ENCODE results near the gene MCC.

MCC gene

DNA sequence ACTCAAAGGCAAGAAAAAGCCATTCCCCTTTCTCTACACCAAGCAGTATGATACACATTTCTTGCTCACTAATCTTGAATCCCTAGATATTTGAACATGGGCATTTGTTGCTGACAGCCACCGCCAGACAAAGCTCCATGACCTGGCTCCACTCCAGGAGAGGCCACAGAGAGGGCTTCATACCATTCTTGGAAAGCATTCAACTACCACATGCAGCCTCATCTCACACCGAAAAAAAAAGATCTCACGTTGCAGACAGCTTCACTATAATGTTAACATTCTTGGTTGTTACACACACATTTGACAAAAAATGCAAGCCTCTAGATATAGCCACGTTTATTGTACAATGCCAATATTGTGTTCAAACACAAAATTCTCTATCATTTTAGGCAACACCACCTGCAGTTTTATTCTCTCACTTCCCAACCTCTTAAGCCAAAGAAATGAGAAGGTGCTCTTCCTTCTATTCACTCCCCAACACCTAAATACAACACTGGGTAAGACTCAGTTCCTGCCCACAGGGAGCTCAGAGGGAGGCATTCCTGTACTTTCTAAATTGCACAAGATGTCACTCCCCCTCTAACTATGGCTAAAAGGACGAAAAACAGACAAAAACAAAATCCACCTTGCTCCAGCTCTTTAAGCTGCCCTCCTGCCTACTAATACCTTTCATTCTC is 275.9 kb downstream of the MCC start:
- H3K36me3 ChIP-seq (ENCODE audit: control insufficient read depth, insufficient read depth, low read length) = no peaks in the 10 kb centered on the region
- peaks cover 26% of the 10 kb centered on the region for H3K4me1 ChIP-seq (ENCODE audit: control insufficient read depth, insufficient read depth, low read length)
- no peaks in the 10 kb centered on the region for H3K9me3 ChIP-seq (ENCODE audit: control insufficient read depth, insufficient read depth, low read length)
- no peak overlapping the region for H3K9ac ChIP-seq (ENCODE audit: low read depth, low read length)
- no peaks in the 10 kb centered on the region for H3K27me3 ChIP-seq (ENCODE audit: control insufficient read depth, insufficient read depth, low read length)
- H3K4me3 ChIP-seq (ENCODE audit: low read depth, low read length) = no peak overlapping the region

DNA sequence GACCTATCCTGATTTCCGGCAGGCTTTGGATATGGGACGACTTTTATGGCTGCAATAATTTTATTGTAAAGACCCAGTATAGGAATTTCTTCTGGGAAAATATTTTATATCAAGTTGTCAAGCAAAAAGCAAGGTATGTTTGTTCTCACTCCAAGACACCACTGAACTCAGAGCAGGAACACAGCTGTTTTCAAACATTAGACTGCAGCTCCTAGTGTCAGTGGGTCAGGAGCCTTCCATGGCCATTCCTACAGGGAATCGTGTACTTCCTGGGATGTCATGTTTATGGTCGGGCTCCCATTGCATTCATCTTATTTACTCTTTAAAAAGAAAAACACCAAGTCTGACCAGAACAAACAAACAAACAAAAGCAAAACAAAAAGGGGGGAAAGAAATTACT is 278.8 kb downstream of the MCC start:
- H3K9me3 ChIP-seq (ENCODE audit: control insufficient read depth, insufficient read depth, low read length) = no peaks in the 10 kb centered on the region
- no peaks in the 10 kb centered on the region for H3K27me3 ChIP-seq (ENCODE audit: control insufficient read depth, insufficient read depth, low read length)
- peaks cover 23% of the 10 kb centered on the region for H3K4me1 ChIP-seq (ENCODE audit: control insufficient read depth, insufficient read depth, low read length)
- no peak overlapping the region for H3K9ac ChIP-seq (ENCODE audit: low read depth, low read length)
- H3K36me3 ChIP-seq (ENCODE audit: control insufficient read depth, insufficient read depth, low read length) = no peaks in the 10 kb centered on the region
- H3K4me3 ChIP-seq (ENCODE audit: low read depth, low read length) = no peak overlapping the region

DNA sequence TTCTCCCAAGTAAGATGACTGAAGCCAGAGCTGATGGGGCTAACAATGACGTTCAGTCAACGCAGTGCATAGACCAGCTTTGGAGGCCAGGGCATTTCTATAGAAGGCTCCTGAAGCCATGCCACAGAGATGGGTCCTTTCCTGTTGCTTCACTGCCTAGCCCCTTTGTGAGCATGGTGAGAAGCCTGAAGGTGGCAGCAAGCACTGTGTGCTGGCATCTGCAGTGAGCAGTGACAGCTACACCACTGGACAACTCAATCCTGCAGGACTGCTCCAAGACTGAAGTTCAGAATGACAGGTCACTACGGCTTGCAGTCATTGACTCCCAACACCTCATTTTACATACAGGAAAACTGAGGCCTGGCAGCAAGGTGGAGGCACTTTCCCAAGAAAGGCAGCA is 282.4 kb downstream of the MCC start:
- H3K9me3 ChIP-seq (ENCODE audit: control insufficient read depth, insufficient read depth, low read length) = no peaks in the 10 kb centered on the region

DNA sequence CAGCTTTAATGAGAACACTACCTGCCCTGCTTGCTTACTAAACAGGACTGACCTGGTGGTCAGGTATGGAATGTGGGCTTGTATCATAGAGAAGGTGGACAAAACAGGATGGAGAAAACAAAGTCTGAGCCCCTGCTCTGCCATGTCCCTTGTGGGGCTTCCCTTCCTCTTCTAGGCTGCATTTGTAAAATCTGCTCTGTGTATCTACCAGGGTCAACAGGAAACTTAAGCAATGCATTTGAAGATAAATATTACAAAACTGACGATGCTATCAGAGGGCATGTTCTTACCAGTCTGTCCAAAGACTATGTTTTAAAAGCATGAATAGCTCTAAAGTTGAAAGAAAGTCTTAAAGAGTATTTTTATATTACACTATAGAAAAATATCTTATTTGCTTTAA is 282.9 kb downstream of the MCC start:
- H3K36me3 ChIP-seq (ENCODE audit: control insufficient read depth, insufficient read depth, low read length) = no peaks in the 10 kb centered on the region
- H3K4me1 ChIP-seq (ENCODE audit: control insufficient read depth, insufficient read depth, low read length) = peaks cover 20% of the 10 kb centered on the region
- H3K9me3 ChIP-seq (ENCODE audit: control insufficient read depth, insufficient read depth, low read length) = no peaks in the 10 kb centered on the region
- no peaks in the 10 kb centered on the region for H3K27me3 ChIP-seq (ENCODE audit: control insufficient read depth, insufficient read depth, low read length)
- H3K4me3 ChIP-seq (ENCODE audit: low read depth, low read length) = no peak overlapping the region
- H3K9ac ChIP-seq (ENCODE audit: low read depth, low read length) = no peak overlapping the region

More for the DNA sequence above, 282.4 kb downstream of the MCC start:
- Histone ChIP-seq H3K4me3 (ENCODE audit: low read depth, low read length) (no peak overlapping the region), H3K4me1 (ENCODE audit: control insufficient read depth, insufficient read depth, low read length) (peaks cover 20% of the 10 kb centered on the region), H3K36me3 (ENCODE audit: control insufficient read depth, insufficient read depth, low read length) (no peaks in the 10 kb centered on the region), H3K27me3 (ENCODE audit: control insufficient read depth, insufficient read depth, low read length) (no peaks in the 10 kb centered on the region), H3K9ac (ENCODE audit: low read depth, low read length) (no peak overlapping the region)

DNA sequence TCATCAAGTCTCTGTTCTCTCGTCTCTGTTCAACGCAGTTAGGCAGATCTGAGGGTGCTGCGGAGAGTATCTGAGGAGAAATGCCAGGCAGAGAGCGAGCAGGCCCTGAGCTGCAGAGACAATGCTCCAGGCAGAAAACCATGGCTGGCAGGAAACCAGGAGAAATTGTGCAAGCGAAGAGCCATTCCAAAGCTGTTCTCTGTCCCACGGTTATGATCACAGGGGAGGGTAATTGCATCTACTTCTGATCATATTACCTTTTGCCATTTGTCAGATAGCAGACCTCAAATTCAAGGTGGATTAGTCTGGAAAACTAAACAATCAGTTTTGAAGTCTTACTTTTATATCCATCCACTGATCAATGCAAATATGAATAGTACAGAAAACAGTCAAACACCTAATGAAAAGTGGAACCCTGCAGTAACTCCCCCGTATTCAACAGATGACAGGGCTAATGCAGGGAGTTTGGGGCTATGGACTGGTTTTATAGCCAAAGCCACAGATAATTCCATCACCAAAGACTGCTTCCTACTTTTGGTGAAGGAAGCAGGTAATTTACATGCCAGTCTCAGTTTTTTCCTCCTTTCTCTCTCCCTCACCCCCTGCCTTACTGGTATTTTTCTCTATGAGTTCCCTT is 283.6 kb downstream of the MCC start:
- Histone ChIP-seq H3K36me3 (ENCODE audit: control insufficient read depth, insufficient read depth, low read length) (no peaks in the 10 kb centered on the region), H3K27me3 (ENCODE audit: control insufficient read depth, insufficient read depth, low read length) (no peaks in the 10 kb centered on the region), H3K9me3 (ENCODE audit: control insufficient read depth, insufficient read depth, low read length) (no peaks in the 10 kb centered on the region), H3K4me1 (ENCODE audit: control insufficient read depth, insufficient read depth, low read length) (peaks cover 24% of the 10 kb centered on the region), H3K4me3 (ENCODE audit: low read depth, low read length) (no peak overlapping the region), H3K9ac (ENCODE audit: low read depth, low read length) (no peak overlapping the region)

DNA sequence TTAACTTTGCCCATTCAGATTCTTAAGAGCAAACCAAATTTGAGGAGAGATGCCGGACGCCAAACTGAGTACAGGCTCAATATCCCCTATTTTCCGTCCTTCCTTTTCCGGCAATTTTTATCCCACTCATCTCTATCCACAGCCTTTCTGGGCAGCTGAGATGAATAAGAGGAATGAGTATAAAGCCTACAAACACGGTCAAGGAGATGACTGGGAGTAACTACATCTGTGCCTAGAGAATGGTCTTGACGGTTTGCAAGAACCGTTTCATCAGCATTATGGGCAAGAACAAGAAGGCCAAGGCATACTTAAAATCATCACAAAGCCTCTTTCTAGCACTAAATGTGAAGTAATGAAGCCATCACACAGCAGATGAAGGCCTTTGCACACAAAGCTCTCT is 284.3 kb downstream of the MCC start:
- Histone ChIP-seq H3K4me1 (ENCODE audit: control insufficient read depth, insufficient read depth, low read length) (peaks cover 29% of the 10 kb centered on the region), H3K27me3 (ENCODE audit: control insufficient read depth, insufficient read depth, low read length) (no peaks in the 10 kb centered on the region), H3K9ac (ENCODE audit: low read depth, low read length) (no peak overlapping the region), H3K36me3 (ENCODE audit: control insufficient read depth, insufficient read depth, low read length) (no peaks in the 10 kb centered on the region), H3K4me3 (ENCODE audit: low read depth, low read length) (no peak overlapping the region), H3K9me3 (ENCODE audit: control insufficient read depth, insufficient read depth, low read length) (no peaks in the 10 kb centered on the region)

DNA sequence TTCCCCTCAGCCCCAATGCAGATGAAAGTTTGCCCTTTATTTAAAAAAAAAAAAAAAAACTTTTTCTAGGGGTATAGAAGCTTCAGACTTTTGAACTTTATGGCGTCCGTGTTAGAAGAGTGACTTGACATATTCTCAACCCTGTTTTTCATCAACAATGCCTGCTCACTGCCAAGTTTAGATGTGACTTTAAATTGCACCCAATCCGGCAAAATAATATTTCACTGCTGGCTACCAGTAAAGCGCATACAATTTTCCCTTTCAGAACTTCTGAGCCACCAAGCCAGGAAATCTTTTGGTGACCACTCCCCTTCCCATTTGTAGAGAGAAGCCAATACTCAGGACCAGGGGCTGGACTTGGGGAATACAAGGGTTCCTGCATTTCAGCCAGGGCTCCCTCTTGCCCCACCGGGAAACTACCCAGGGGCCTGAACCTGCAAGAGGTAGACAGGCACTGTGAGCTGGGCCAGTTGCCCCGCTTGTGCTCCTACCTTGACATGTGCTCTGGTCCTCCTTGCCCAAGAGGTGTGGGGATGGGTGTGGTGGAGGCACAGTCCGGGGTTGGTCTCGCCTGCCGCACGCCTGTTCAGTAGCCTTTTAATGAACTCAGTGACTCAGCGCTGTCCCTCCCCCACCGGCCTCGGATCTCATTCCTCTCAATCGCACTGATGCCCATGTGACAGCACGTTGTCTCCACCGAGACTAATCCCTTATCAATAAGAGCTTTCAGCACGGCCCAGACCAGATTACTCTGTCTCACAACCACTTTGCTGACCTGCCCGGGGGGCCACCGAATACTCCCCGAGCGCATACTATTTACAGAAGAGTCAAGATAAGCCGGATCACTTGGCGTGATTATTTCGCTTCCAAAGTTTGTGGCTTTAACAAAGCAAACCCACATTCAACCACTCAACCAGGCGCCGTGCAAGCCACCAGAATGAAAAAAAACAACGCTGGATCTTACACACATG is 285.2 kb downstream of the MCC start:
- H3K4me1 ChIP-seq (ENCODE audit: control insufficient read depth, insufficient read depth, low read length) = peaks cover 29% of the 10 kb centered on the region
- no peaks in the 10 kb centered on the region for H3K9me3 ChIP-seq (ENCODE audit: control insufficient read depth, insufficient read depth, low read length)
- H3K4me3 ChIP-seq (ENCODE audit: low read depth, low read length) = no peak overlapping the region
- H3K9ac ChIP-seq (ENCODE audit: low read depth, low read length) = no peak overlapping the region
- no peaks in the 10 kb centered on the region for H3K27me3 ChIP-seq (ENCODE audit: control insufficient read depth, insufficient read depth, low read length)
- H3K36me3 ChIP-seq (ENCODE audit: control insufficient read depth, insufficient read depth, low read length) = no peaks in the 10 kb centered on the region

DNA sequence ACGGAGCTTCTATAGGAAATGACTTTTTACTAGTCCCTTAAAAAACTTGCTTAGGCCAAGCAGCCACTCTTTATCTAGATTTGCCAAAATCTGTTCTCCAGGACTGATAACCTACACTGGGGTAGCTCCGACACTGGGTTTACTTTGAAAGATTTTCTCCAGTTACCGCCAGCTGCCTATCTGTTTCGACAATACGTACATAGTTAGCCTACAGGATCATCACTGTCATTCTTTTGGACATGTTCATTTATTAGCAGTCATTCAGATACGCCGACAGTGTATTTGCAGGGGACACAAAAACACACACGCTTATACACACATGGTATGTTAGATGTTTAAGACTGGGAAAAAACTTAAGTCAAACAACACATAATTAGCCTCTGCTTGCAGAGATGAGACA is 286.0 kb downstream of the MCC start:
- no peak overlapping the region for H3K4me3 ChIP-seq (ENCODE audit: low read depth, low read length)
- H3K4me1 ChIP-seq (ENCODE audit: control insufficient read depth, insufficient read depth, low read length) = peaks cover 29% of the 10 kb centered on the region
- H3K9ac ChIP-seq (ENCODE audit: low read depth, low read length) = no peak overlapping the region
- no peaks in the 10 kb centered on the region for H3K9me3 ChIP-seq (ENCODE audit: control insufficient read depth, insufficient read depth, low read length)
- no peaks in the 10 kb centered on the region for H3K27me3 ChIP-seq (ENCODE audit: control insufficient read depth, insufficient read depth, low read length)
- no peaks in the 10 kb centered on the region for H3K36me3 ChIP-seq (ENCODE audit: control insufficient read depth, insufficient read depth, low read length)

DNA sequence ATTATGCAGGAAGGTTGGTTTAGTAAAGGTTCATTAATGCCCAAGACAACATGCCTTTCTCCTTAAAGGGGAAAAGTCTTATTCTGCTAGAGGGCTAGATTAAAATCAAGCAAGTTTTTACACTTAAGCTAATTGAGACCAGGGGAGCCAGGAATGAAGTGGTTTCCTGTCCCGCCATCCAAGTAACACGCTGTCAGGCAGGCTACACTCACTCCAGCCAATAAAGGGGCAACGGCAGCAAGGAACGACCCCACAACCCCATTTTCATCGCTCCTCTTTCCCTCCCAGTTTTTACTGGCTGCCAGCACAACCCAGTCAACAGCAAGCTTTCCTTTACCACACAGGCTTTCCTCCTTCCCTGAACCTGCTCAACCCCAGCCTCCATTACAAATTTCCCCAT is 286.5 kb downstream of the MCC start:
- peaks cover 26% of the 10 kb centered on the region for H3K4me1 ChIP-seq (ENCODE audit: control insufficient read depth, insufficient read depth, low read length)
- H3K9me3 ChIP-seq (ENCODE audit: control insufficient read depth, insufficient read depth, low read length) = no peaks in the 10 kb centered on the region
- no peaks in the 10 kb centered on the region for H3K27me3 ChIP-seq (ENCODE audit: control insufficient read depth, insufficient read depth, low read length)
- H3K36me3 ChIP-seq (ENCODE audit: control insufficient read depth, insufficient read depth, low read length) = no peaks in the 10 kb centered on the region
- no peak overlapping the region for H3K4me3 ChIP-seq (ENCODE audit: low read depth, low read length)
- no peak overlapping the region for H3K9ac ChIP-seq (ENCODE audit: low read depth, low read length)

DNA sequence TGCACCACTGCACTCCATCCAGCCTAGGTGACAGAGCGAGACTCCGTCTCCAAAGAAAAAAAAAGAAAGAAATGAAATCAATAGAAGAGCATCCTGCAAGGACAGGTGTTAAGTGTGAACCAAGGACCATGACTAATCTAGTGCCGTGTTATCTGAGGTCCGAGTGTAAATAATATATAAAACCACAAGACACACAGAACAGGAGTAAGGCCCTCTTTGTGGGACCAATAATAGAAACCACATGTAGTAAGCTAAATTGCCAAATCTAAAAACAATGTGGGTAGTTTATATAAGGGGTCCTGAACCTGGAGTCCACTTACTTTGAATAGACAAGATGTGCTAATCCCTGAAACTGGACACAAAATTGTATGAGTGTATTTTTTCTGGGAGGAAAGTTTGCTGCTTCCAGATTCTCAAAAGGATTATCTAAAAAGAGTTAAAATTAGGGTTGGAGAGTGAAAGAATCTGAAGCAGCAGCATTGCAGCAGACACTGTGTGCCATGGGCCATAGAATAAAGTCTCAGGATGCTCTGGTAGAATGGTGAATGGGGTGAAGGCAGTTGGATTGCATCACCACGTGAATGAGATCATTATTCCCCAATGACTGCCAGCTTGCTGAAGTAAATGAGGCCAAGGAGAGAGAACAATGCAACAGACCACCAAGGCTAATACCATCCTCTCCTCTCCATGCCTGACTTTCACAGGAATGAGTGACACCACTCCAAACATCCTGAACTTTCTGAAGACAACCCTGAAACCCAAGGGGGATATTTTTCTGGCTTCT is 288.9 kb downstream of the MCC start:
- peaks cover 26% of the 10 kb centered on the region for H3K4me1 ChIP-seq (ENCODE audit: control insufficient read depth, insufficient read depth, low read length)
- H3K4me3 ChIP-seq (ENCODE audit: low read depth, low read length) = no peak overlapping the region
- no peaks in the 10 kb centered on the region for H3K27me3 ChIP-seq (ENCODE audit: control insufficient read depth, insufficient read depth, low read length)
- no peak overlapping the region for H3K9ac ChIP-seq (ENCODE audit: low read depth, low read length)
- no peaks in the 10 kb centered on the region for H3K9me3 ChIP-seq (ENCODE audit: control insufficient read depth, insufficient read depth, low read length)
- no peaks in the 10 kb centered on the region for H3K36me3 ChIP-seq (ENCODE audit: control insufficient read depth, insufficient read depth, low read length)

DNA sequence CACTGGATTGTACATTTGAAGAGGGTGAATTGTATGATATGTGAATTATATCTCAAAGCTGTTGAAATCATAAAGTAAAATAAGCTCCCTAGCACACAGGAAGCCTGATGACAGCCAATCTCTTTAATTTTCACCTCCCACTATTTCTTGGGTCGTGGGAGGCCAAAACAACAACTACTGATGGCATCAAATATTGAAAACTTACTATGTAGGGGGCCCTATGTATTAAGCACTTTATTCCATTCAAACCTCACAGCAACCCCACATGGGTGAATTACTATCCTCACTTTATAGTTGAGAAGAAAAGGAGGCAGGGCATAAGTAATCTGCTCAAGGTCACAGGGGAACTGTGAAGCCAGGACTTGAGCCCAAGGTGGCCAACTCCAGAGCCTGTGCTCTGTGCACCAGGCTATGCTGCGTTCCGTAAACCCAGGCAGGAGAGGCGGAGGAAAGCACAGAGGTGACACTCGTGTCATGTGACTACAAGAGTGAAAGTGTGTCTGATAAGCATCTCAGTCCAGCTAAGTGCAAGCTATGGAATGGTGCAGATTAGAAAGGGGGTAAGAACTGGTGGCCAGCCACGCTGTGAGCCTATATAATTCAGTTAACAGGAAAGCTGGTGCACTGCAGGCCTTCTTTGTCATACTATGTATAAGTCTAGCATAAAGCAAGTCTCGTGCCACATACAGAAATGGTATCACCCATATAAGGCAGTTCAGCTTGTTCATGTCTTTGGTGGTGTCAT is 290.6 kb downstream of the MCC start:
- H3K4me3 ChIP-seq (ENCODE audit: low read depth, low read length) = no peak overlapping the region
- no peaks in the 10 kb centered on the region for H3K36me3 ChIP-seq (ENCODE audit: control insufficient read depth, insufficient read depth, low read length)
- no peaks in the 10 kb centered on the region for H3K9me3 ChIP-seq (ENCODE audit: control insufficient read depth, insufficient read depth, low read length)
- H3K27me3 ChIP-seq (ENCODE audit: control insufficient read depth, insufficient read depth, low read length) = no peaks in the 10 kb centered on the region
- no peak overlapping the region for H3K9ac ChIP-seq (ENCODE audit: low read depth, low read length)
- H3K4me1 ChIP-seq (ENCODE audit: control insufficient read depth, insufficient read depth, low read length) = peaks cover 10% of the 10 kb centered on the region

Data from iPS-15b (cell line).